Body of pancreas (tissue), 4 donors: ENCODE measurements around the gene CLEC4F. TPM values are rescaled to one million over a fixed set of nuclear protein-coding genes. Genes with fewer than 3 reads are reported as not detected.

Source experiments
- ATAC-seq: fragments of 150-250 bp; one replicate; pipeline ENCODE4 v1.9.1; 2016
- DNase-seq, 4 donors: peaks; one replicate each; pipeline ENCODE4 v3.0.0-alpha.2; 2019
- H3K27ac ChIP-seq, 4 donors: fragments of 200-600 bp; sonication (generic); 1 replicate in 3 of 4; 2 replicates in 1 of 4; pipeline versions ENCODE4 v1.5.1 to v1.6.1; 2016 to 2019; ENCODE audit warnings: mild to moderate bottlenecking in 1 of 4, mixed read lengths in 1 of 4, moderate library complexity in 1 of 4
- H3K27me3 ChIP-seq, 2 donors: fragments of 200-600 bp; sonication (generic); one replicate each; pipeline ENCODE4 v1.6.0; 2016; ENCODE audit warnings: mild to moderate bottlenecking in 1 of 2
- H3K36me3 ChIP-seq, 2 donors: fragments of 200-600 bp; sonication (generic); replicated peaks in 1 of 2; 2 replicates each; pipeline ENCODE4 v1.5.1; 2016; ENCODE audit warnings: low read depth in 2 of 2; ENCODE audit not compliant: insufficient read depth in 1 of 2
- H3K4me1 ChIP-seq: fragments of 200-600 bp; sonication (generic); one replicate; pipeline ENCODE4 v1.6.0; 2016
- H3K4me3 ChIP-seq, 2 donors: fragments of 200-600 bp; sonication (generic); 1 replicate in 1 of 2; 2 replicates in 1 of 2; pipeline ENCODE4 v1.5.1; 2016 to 2019
- H3K9me3 ChIP-seq, 3 donors: fragments of 200-600 bp; sonication (generic); 1 replicate in 2 of 3; 2 replicates in 1 of 3; pipeline ENCODE4 v1.5.1; 2016
- POLR2A ChIP-seq, 3 donors: fragments of 450-650 bp; IDR thresholded peaks; one replicate each; pipeline ENCODE4 v1.6.1; 2016; ENCODE audit warnings: antibody characterized with exemption in 3 of 3, mild to moderate bottlenecking in 2 of 3
- WGBS, 2 donors: methylation state at CpG; one replicate each; pipeline ENCODE4 v1.1.5; 2017; 5-methylcytosine and 5-hydroxymethylcytosine counted together
- intact Hi-C: fragments of 100-400 bp; cut with DNase I; formaldehyde crosslinking; loops from one replicate; pipeline ENCODE4 v1.15.1; 2023
- total RNA-seq, 2 donors: library from RNA; depleted of rRNA; stranded (reverse); fragments of >200 nt; gene quantifications; one replicate each; pipeline ENCODE4 v1.1.0, GENCODE V29; 2016
- TF ChIP-seq, protein P1 (sequence below), 7 experiments: fragments of 450-650 bp in 4 of 7; fragments of 200-600 bp in 3 of 7; sonication (generic) in 3 of 7; IDR thresholded peaks; one replicate each; pipeline ENCODE4 v1.5.1; 2016 to 2019; ENCODE audit warnings: antibody characterized with exemption in 7 of 7

CLEC4F gene
- total RNA-seq, 2 donors from 2014 or later, result 3.3 TPM; not detected in 1

DNA sequence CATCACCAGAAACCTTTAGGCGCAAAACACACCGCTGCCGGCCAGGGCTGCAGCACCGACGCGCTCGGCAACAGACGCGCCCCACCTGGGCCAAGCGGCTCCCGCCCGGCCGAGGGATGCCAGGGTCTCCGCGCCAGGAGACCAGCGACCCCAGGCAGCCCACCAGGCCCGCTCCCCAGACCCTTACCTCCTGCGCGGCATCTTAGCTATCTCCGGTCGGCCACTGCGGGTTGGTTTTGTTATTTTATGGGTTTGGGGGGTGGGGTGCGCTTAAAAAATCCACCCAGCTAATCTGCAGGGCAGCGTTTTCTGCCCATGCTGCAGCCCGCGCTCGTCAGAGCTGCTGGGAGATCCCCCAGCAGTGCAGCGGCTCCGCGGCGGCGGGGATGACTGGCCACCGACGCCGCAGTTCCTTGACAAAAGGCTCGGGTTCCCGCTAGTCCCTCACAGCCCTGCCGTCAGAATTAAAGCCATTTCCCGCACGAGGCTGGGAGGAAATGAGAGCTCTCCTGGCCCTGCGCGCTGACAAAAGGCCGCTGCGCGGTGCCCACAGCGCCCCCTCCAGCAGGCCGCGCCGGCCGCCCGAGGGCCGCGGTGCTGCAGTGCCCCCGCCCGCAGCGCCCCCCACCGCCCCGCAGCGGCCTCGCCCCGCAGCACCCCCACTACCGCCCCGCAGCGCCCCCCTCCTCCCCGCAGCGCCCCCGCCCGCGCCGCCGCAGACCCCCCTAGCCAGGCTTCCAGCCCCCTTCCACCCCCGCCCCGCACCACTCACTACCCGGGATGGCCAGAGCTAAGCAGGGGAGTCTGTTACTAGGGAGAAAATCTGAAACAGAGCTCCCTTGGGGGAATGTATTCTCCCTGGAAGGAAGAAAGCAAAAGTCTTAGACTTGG lies 52.5 kb downstream of the CLEC4F start, which contains the start of gene ADD2:
ADD2 (minus strand) TSS at position 502 of the 891 bp plus-strand sequence. CDS start 61,792 bp downstream, outside the sequence.
- Histone ChIP-seq H3K4me1 (peaks cover 17% of the 10 kb centered on the region), H3K4me3 (peak within 1 kb of the TSS; percentile 28 to 60), H3K27ac (no peak within 1 kb of the TSS), H3K27me3 (peaks cover 0 to 5% of the 10 kb centered on the region in 2 donors), H3K9me3 (no peaks in the 10 kb centered on the region), H3K36me3 (no peaks in the 10 kb centered on the region)
- WGBS, 2 donors, result 0 to 1% methylated on average over 2 to 55 of the region's 74 CpGs
- peak in 1 of 3 donors; percentile 26 for TF ChIP-seq POLR2A (IDR thresholded peaks at IDR 0.05)
- TF ChIP-seq, protein P1, sequence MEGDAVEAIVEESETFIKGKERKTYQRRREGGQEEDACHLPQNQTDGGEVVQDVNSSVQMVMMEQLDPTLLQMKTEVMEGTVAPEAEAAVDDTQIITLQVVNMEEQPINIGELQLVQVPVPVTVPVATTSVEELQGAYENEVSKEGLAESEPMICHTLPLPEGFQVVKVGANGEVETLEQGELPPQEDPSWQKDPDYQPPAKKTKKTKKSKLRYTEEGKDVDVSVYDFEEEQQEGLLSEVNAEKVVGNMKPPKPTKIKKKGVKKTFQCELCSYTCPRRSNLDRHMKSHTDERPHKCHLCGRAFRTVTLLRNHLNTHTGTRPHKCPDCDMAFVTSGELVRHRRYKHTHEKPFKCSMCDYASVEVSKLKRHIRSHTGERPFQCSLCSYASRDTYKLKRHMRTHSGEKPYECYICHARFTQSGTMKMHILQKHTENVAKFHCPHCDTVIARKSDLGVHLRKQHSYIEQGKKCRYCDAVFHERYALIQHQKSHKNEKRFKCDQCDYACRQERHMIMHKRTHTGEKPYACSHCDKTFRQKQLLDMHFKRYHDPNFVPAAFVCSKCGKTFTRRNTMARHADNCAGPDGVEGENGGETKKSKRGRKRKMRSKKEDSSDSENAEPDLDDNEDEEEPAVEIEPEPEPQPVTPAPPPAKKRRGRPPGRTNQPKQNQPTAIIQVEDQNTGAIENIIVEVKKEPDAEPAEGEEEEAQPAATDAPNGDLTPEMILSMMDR (IDR thresholded peaks at IDR 0.05), result peak in 5 of 7 experiments; percentile 6 to 43 (median 26)
- ATAC-seq (peak; percentile 79), DNase-seq (peak; percentile 28 to 65 (median 36))
- intact Hi-C loops, result no loop called here

DNA sequence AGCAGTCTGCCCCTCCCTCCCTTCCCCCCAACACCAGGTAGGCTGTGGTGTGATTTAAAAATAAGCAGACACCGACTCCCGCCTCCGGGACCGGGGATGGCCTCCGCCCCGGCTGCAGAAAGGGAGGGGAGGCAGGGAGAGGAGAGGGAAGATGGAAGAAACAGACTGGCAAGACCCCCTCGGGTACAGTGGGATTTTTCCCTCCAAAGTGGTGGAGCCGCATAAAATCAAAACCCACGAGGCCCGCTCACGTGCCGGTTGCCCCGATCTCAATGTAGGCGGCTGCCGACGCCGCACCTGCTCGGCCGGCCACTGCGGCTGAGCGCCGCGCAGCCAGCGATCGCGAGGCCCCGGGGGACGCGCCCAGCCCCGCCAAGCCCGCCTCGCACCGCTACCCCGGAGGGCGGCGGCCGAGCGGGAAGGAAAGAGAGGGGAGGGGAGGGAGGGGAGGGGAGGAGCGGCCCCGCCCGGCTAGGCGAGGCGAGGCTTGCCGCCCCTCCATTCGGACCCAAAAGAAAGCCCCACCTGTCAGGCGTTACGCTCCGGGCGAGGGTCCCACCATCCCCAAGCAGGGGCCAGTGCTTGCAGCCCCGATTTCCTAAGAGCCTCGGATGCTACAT lies 53.2 kb downstream of the CLEC4F start:
- ATAC-seq (peak; percentile 42), DNase-seq (peak in 2 of 4 donors; percentile 11 to 29)
- Histone ChIP-seq H3K4me1 (peaks cover 17% of the 10 kb centered on the region), H3K4me3 (peak overlapping the region; percentile 28 to 60), H3K9me3 (no peaks in the 10 kb centered on the region), H3K27me3 (peaks cover 0 to 5% of the 10 kb centered on the region in 2 donors), H3K36me3 (no peaks in the 10 kb centered on the region), H3K27ac (no peak overlapping the region)
- TF ChIP-seq, protein P1 (IDR thresholded peaks at IDR 0.05), result no peak
- TF ChIP-seq POLR2A (IDR thresholded peaks at IDR 0.05), result no peak
- intact Hi-C loops, result no loop called here
- WGBS, 2 donors, result 0 to 4% methylated on average over 21 to 39 of the region's 51 CpGs

DNA sequence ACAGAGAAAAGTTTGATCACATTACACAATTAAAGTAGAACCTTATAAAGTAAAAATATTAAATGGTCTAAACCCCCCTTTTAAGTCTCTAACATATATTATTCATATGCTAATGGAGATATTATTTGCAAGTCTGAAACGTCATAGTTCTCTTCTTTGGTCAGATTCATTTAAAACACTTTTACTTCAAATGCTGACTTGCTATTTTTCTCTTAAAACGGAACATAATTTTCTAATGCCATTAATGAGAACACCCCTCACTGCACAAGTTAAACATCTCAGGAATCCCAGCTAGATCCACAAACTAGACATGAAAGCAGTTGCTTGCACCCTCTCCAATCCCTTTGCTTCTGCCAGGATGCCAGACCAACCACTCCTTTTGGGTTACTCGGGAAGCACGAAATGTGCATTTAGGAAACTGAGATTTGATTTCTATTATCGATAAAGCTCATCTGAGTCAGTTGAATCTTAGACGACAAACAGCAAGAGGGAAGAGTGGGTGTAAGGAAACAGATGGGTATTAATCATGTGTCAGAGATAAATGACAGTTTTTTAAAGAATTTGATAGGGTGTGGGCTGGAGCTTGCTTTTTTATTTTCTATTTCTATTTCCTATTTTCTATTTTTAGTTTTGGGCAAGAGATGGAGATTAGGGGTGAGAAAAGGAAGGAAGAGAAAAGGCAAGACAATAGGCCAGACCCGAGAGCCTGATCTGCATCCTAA lies 53.9 kb downstream of the CLEC4F start:
- TF ChIP-seq POLR2A (IDR thresholded peaks at IDR 0.05), result no peak
- TF ChIP-seq, protein P1 (IDR thresholded peaks at IDR 0.05), result no peak
- H3K9me3 ChIP-seq, result no peaks in the 10 kb centered on the region
- no peak overlapping the region for H3K4me3 ChIP-seq
- 27 to 36% methylated on average over 7 of the region's 7 CpGs for WGBS, 2 donors
- H3K36me3 ChIP-seq, result no peaks in the 10 kb centered on the region
- peaks cover 17% of the 10 kb centered on the region for H3K4me1 ChIP-seq
- DNase-seq (no peak), ATAC-seq (no peak)
- no peak overlapping the region for H3K27ac ChIP-seq
- intact Hi-C loops, result no loop called here
- H3K27me3 ChIP-seq, result peaks cover 0 to 5% of the 10 kb centered on the region in 2 donors

DNA sequence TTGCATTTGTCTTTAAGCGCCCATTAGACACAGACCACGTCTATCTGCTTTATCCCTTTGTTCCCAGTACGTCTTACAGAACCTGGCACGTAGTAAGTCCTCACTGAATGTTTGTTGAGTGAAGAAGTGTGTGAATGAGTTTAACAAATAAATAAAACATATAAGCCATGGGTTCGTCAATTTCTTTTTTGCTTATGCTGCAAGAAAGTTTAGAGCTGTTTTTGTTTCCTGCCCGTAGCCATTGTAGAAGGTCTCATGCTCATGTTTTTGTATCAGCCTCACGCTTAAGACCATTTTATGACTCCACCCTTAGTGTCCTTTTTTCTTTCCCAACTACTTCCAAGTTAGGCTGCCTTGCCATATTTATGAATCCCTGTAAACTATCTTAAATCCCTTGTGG lies 54.9 kb downstream of the CLEC4F start:
- Histone ChIP-seq H3K4me3 (no peak overlapping the region), H3K36me3 (no peaks in the 10 kb centered on the region), H3K9me3 (no peaks in the 10 kb centered on the region), H3K27me3 (peaks cover 0 to 5% of the 10 kb centered on the region in 2 donors), H3K4me1 (peaks cover 17% of the 10 kb centered on the region), H3K27ac (no peak overlapping the region)
- WGBS, 2 donors, result 90 to 92% methylated on average over 7 of the region's 7 CpGs
- no peak for ATAC-seq
- DNase-seq, result no peak
- intact Hi-C loops, result no loop called here
- TF ChIP-seq, protein P1 (IDR thresholded peaks at IDR 0.05), result no peak
- TF ChIP-seq POLR2A (IDR thresholded peaks at IDR 0.05), result no peak
